IMR-90 (cell line): Measurements from ENCODE around the gene GALNT7. TPM values are rescaled to one million over a fixed set of nuclear protein-coding genes. Genes with fewer than 3 reads are reported as not detected.

Source experiments
- ATAC-seq: fragments of 200-7000 bp; cut with Tn5 transposase; 2 replicates; pipeline ENCODE4 v1.9.1; 2020; ENCODE audit warnings: low read depth, mild to moderate bottlenecking, moderate library complexity
- BruUV-seq: library from RNA; stranded (reverse); fragments of 400-500 nt; replicated peaks from 2 replicates; lab custom pipeline; 2021; lab: Mats Ljungman, UMichigan
- CTCF ChIA-PET: fragments of 300-600 bp; formaldehyde crosslinking; extraction: SDS; loops from one replicate; lab custom pipeline; 2021; ENCODE audit warnings: antibody characterized with exemption; lab: Yijun Ruan, JAX
- POLR2A ChIA-PET: fragments of 300-600 bp; sonication (Branson Sonifier 250); formaldehyde crosslinking; loops from one replicate; lab custom pipeline; 2022; ENCODE audit warnings: antibody characterized with exemption; ENCODE audit not compliant: unreplicated experiment; lab: Charles Lee
- DNase-seq: peaks from one replicate; pipeline ENCODE4 v3.0.0; 2013
- H2AFZ ChIP-seq: replicated peaks from 2 replicates; pipeline ENCODE3; 2013; ENCODE audit warnings: low read length, mild to moderate bottlenecking; ENCODE audit not compliant: poor library complexity
- H2AK5ac ChIP-seq: 2 replicates; pipeline ENCODE4 v1.6.1; 2013; ENCODE audit warnings: low read depth, low read length, inconsistent platforms
- H2AK9ac ChIP-seq: replicated peaks from 2 replicates; pipeline ENCODE3; 2013; ENCODE audit warnings: mild to moderate bottlenecking, low read depth, low read length, moderate library complexity; ENCODE audit not compliant: poor library complexity
- H2BK120ac ChIP-seq: 2 replicates; pipeline ENCODE4 v1.6.1; 2013; ENCODE audit warnings: low read depth, low read length, inconsistent platforms
- H2BK15ac ChIP-seq: 3 replicates; pipeline ENCODE4 v1.6.1; 2013; ENCODE audit warnings: low read depth, low read length, inconsistent platforms
- H2BK20ac ChIP-seq: 2 replicates; pipeline ENCODE4 v1.6.1; 2013; ENCODE audit warnings: low read depth, mild to moderate bottlenecking, inconsistent platforms, low read length, moderate library complexity
- H2BK5ac ChIP-seq: 2 replicates; pipeline ENCODE4 v1.6.1; 2013; ENCODE audit warnings: mild to moderate bottlenecking, low read depth, low read length, inconsistent platforms; ENCODE audit not compliant: poor library complexity, severe bottlenecking
- H3K14ac ChIP-seq: replicated peaks from 2 replicates; pipeline ENCODE4 v1.6.1; 2013; ENCODE audit warnings: low read depth, low read length, inconsistent platforms
- H3K18ac ChIP-seq: 2 replicates; pipeline ENCODE4 v1.6.1; 2013; ENCODE audit warnings: low read depth, low read length, control low read depth
- H3K23ac ChIP-seq: 2 replicates; pipeline ENCODE4 v1.6.1; 2013; ENCODE audit warnings: low read depth, low read length, inconsistent platforms
- H3K27ac ChIP-seq: 2 replicates; pipeline ENCODE4 v1.5.1; 2013; ENCODE audit warnings: mild to moderate bottlenecking, control low read depth, low read length; ENCODE audit not compliant: insufficient read depth
- H3K27me3 ChIP-seq: 2 replicates; pipeline ENCODE4 v1.6.1; 2013; ENCODE audit warnings: low read length; ENCODE audit not compliant: control insufficient read depth, insufficient read depth
- H3K36me3 ChIP-seq: 2 replicates; pipeline ENCODE4 v1.6.1; 2013; ENCODE audit warnings: low read length, mixed read lengths; ENCODE audit not compliant: control insufficient read depth, insufficient read depth
- H3K4ac ChIP-seq: 2 replicates; pipeline ENCODE4 v1.6.1; 2013; ENCODE audit warnings: low read depth, low read length, inconsistent platforms
- H3K4me1 ChIP-seq: 2 replicates; pipeline ENCODE4 v1.6.1; 2013; ENCODE audit warnings: low read length, mixed read lengths; ENCODE audit not compliant: control insufficient read depth, insufficient read depth
- H3K4me2 ChIP-seq: 2 replicates; pipeline ENCODE4 v1.6.1; 2013; ENCODE audit warnings: low read depth, mild to moderate bottlenecking, control low read depth, low read length, moderate library complexity
- H3K4me3 ChIP-seq: 2 replicates; pipeline ENCODE4 v1.5.1; 2013; ENCODE audit warnings: low read depth, mild to moderate bottlenecking, control low read depth, low read length, moderate library complexity; ENCODE audit not compliant: insufficient read depth
- H3K56ac ChIP-seq: 2 replicates; pipeline ENCODE4 v1.6.1; 2013; ENCODE audit warnings: low read length, inconsistent platforms; ENCODE audit not compliant: insufficient read depth; ENCODE audit errors: extremely low read depth
- H3K79me1 ChIP-seq, 2 experiments: 2 replicates each; pipeline ENCODE4 v1.6.1; 2013; ENCODE audit warnings: low read length in 2 of 2, inconsistent platforms in 1 of 2, low read depth in 1 of 2
- H3K9ac ChIP-seq: 2 replicates; pipeline ENCODE4 v1.6.1; 2013; ENCODE audit warnings: low read depth, low read length, control low read depth
- H3K9me1 ChIP-seq: 2 replicates; pipeline ENCODE4 v1.6.1; 2013; ENCODE audit warnings: low read length, inconsistent platforms; ENCODE audit not compliant: insufficient read depth
- H3K9me3 ChIP-seq: 2 replicates; pipeline ENCODE4 v1.6.1; 2013; ENCODE audit warnings: low read length; ENCODE audit not compliant: control insufficient read depth, insufficient read depth
- H4K20me1 ChIP-seq: 2 replicates; pipeline ENCODE4 v1.6.1; 2013; ENCODE audit warnings: low read length, inconsistent platforms; ENCODE audit not compliant: insufficient read depth
- H4K5ac ChIP-seq: 2 replicates; pipeline ENCODE4 v1.6.1; 2013; ENCODE audit warnings: mild to moderate bottlenecking, low read depth, low read length, control low read depth
- H4K8ac ChIP-seq, 2 experiments: 2 replicates each; pipeline ENCODE4 v1.6.1; 2013; ENCODE audit warnings: low read depth in 2 of 2, low read length in 2 of 2, control low read depth in 1 of 2, inconsistent platforms in 1 of 2
- H4K91ac ChIP-seq: 2 replicates; pipeline ENCODE4 v1.6.1; 2013; ENCODE audit warnings: low read depth, low read length, inconsistent platforms; ENCODE audit not compliant: insufficient read depth
- ELK1 ChIP-seq: fragments of 150-350 bp; IDR thresholded peaks from 2 replicates; pipeline ENCODE4 v1.6.1; 2016; ENCODE audit warnings: low read depth, mild to moderate bottlenecking, low read length, moderate library complexity, borderline replicate concordance
- FOS ChIP-seq: fragments of 150-350 bp; IDR thresholded peaks from 2 replicates; pipeline ENCODE4 v1.6.1; 2016; ENCODE audit warnings: low read depth, low read length
- SMC3 ChIP-seq: fragments of 150-350 bp; IDR thresholded peaks from 2 replicates; pipeline ENCODE4 v1.6.1; 2016; ENCODE audit warnings: low read depth, mild to moderate bottlenecking, antibody characterized with exemption, low read length, moderate library complexity
- WGBS, 2 experiments: methylation state at CpG; one replicate each; pipeline versions ENCODE4 v1.1.5 to v1.1.7; 2013; ENCODE audit warnings: missing lambda C conversion rate in 2 of 2; ENCODE audit not compliant: insufficient read length in 1 of 2; ENCODE audit errors: extremely low coverage in 2 of 2; 5-methylcytosine and 5-hydroxymethylcytosine counted together
- dilution Hi-C: fragments of 300-500 bp; cut with HindIII; formaldehyde crosslinking; loops from one replicate; pipeline ENCODE4 v1.14.3; 2018; ENCODE audit warnings: low sequenced_read_pairs; ENCODE audit not compliant: unreplicated experiment
- in situ Hi-C: fragments of 300-500 bp; cut with MboI; formaldehyde crosslinking; loops from 3 replicates; pipeline ENCODE4 v1.14.3; 2019; ENCODE audit warnings: low sequenced_read_pairs, inconsistent platforms, mixed read lengths
- intact Hi-C: fragments of 100-400 bp; cut with micrococcal nuclease; formaldehyde crosslinking; loops from 2 replicates; pipeline ENCODE4 v1.10.0; 2022
- polyA plus RNA-seq, 3 experiments: library from polyadenylated mRNA; depleted of rRNA; stranded (reverse); fragments of >200 nt; gene quantifications; 2 replicates each; pipeline ENCODE4 v1.2.3, GENCODE V29; 2012; ENCODE audit warnings: low replicate concordance in 1 of 3
- total RNA-seq: library from RNA; depleted of rRNA; stranded (reverse); fragments of >200 nt; gene quantifications from 2 replicates; pipeline ENCODE4 v1.2.3, GENCODE V29; 2012

The GALNT7 gene
- total and polyA plus RNA-seq, 2 of the 4 experiments (the other 2 are of a cell fraction) = 19.1 to 31.2 TPM

- Histone ChIP-seq H3K18ac (no peak overlapping the region), H3K9me1 (no peaks in the 10 kb centered on the region), H3K27me3 (no peaks in the 10 kb centered on the region), H2BK20ac (no peak overlapping the region), H3K9me3 (no peaks in the 10 kb centered on the region), H3K79me1 (peaks cover 26 to 33% of the 10 kb centered on the region in 2 experiments; a peak in 3 of 4 replicates), H4K8ac (no peak overlapping the region), H3K23ac (no peak overlapping the region), H2AK5ac (no peak overlapping the region), H3K14ac (no peak overlapping the region), H4K91ac (no peak overlapping the region), H2AK9ac (no peak overlapping the region), H3K4me3 (no peak overlapping the region), H4K20me1 (no peaks in the 10 kb centered on the region), H3K36me3 (no peaks in the 10 kb centered on the region), H3K4me2 (no peak overlapping the region), H2BK5ac (no peak overlapping the region), H4K5ac (no peak overlapping the region), H3K27ac (no peak overlapping the region), H2BK120ac (no peak overlapping the region), H2BK15ac (no peak overlapping the region), H3K9ac (no peak overlapping the region), H3K4me1 (no peaks in the 10 kb centered on the region), H2AFZ (no peak overlapping the region), H3K4ac (no peak overlapping the region), H3K56ac (no peak overlapping the region)
- 60% methylated on average over 1 of the region's 3 CpGs; no CpG with 5 or more reads in 1 of the 2 experiments for WGBS, 2 experiments
- intact Hi-C loops = no loop called here
- no peak for DNase-seq
- dilution Hi-C loops = no loop called here
- CTCF ChIA-PET = no interaction called here
- ATAC-seq = no peak
- in situ Hi-C loops = no loop called here
- POLR2A ChIA-PET = no interaction called here
- BruUV-seq = no TSS peak
- TF ChIP-seq ELK1 = no peak
- no peak for TF ChIP-seq FOS
- TF ChIP-seq SMC3 = no peak
Measured at GRCh38 chr4:173177232-173177631, 8.6 kb downstream of the GALNT7 start.
